Measurements from ENCODE around the gene IL17RD. TPM values are rescaled to one million over a fixed set of nuclear protein-coding genes. Genes with fewer than 3 reads are reported as not detected.
A peak's percentile ranks its signal among the peaks of the same experiment; 100 is the strongest.

Gene IL17RD
- total RNA-seq, 2 experiments from 2014 or later: not detected

DNA sequence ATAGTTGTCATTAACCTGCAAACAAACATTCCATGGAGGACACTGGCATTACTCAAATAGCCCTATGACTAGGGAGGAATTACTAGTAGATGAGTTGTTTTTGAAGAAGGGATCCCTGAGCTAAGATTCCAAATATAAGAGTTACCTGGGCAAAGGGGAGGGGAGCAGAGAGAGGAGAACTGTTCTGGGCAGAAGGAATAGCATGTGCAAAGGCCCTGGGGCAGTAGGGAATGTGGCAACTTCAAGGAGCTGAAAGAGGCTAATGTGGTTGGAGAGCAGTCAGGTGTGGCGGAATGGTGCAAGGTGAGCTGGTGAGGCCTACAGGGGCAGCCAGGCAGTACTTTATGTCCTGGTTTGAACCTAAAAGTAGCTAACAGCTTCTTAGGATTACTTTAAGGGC lies 5.8 kb upstream of the IL17RD start:
- TF ChIP-seq CTCF (IDR thresholded peaks at IDR 0.05): no peak
- H3K27ac ChIP-seq (ENCODE audit: low read depth in 1 of 2, low read length in 2 of 2): no peak overlapping the region
- Mint-ChIP-seq H3K4me1 (ENCODE audit: low read depth) (peaks cover 2% of the 10 kb centered on the region), H3K27me3 (peaks cover 73% of the 10 kb centered on the region), H3K36me3 (ENCODE audit: low read depth) (no peaks in the 10 kb centered on the region), H3K4me3 (no peak overlapping the region), H3K9me3 (no peaks in the 10 kb centered on the region), H3K27ac (no peak overlapping the region)
- CTCF ChIA-PET: interaction anchor here (0.8 to 1.6 kb wide), 3 partner anchors 23 to 89 kb away, joined by 3 to 4 read pairs (median 3); no protein-coding TSS in a partner anchor
- H3K4me3 ChIP-seq (ENCODE audit: low read length): no peak overlapping the region
- no peaks in the 10 kb centered on the region for H3K9me3 ChIP-seq (ENCODE audit: control insufficient read depth in 1 of 2, insufficient read depth in 1 of 2, low read length in 2 of 2)
- POLR2A ChIA-PET: interaction anchor here (1.1 to 1.2 kb wide), 2 partner anchors 56 to 385 kb away, joined by 3 to 4 read pairs; partner anchors contain the start of gene PDE12
- peaks cover 8% of the 10 kb centered on the region for H3K4me1 ChIP-seq (ENCODE audit: insufficient read depth, low read length)
- no peaks in the 10 kb centered on the region for H3K36me3 ChIP-seq (ENCODE audit: insufficient read depth, low read length)
- H3K27me3 ChIP-seq (ENCODE audit: control insufficient read depth in 1 of 2, insufficient read depth in 2 of 2, low read length in 2 of 2): peaks cover 27 to 39% of the 10 kb centered on the region in 2 experiments
- DNase-seq: no peak
- intact Hi-C loops (cut with DNase I, micrococcal nuclease): loop anchor here (10.0 kb wide), 3 partner anchors 264 to 654 kb away; partner anchors contain the start of gene PDE12 (in 1 of the 2)
- ATAC-seq (ENCODE audit: poor library complexity): no peak

DNA sequence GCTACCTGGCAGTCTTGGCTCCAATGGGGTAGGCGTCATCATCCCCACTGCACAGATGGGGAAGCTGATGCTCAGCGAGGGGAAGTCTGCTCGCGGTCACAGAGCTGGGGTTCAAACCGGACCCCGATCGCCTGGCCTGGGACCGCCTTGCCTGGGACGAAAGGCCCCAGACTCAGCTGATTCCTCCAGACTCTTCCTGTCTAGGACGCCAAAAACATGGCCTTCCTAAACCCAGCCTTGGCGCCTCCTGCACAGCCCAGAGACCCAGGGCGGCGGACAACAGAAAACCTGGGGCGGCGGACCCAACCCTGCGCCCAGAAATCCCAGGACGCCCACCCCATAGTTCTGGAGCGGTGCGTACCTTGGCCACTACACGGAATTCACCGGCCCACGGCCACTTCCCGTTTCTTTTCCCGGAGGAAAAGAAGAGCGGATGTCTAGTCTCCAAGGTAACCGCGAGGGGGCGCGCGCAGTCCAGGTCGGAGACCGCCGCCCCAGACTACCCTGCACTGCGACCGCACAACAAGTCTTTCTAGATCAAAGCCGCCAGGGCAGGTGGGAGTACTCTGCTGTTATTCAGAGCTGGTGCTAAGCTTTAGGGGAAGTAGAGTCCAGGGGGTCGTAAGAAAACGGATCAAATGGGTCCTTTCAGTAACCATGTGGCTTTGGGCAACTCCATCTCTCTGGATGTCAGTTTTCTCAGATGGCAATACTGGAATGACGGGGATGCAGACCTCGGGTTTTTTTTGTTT lies 4.9 kb upstream of the IL17RD start:
- DNase-seq: peak; percentile 28 to 77 (median 51)
- H3K27me3 ChIP-seq (ENCODE audit: control insufficient read depth in 1 of 2, insufficient read depth in 2 of 2, low read length in 2 of 2): peaks cover 30 to 47% of the 10 kb centered on the region in 2 experiments
- H3K4me3 ChIP-seq (ENCODE audit: low read length): peak overlapping the region; percentile 38
- CTCF ChIA-PET: interaction anchor here (0.8 to 1.6 kb wide), 3 partner anchors 24 to 90 kb away, joined by 3 to 4 read pairs (median 3); no protein-coding TSS in a partner anchor
- peaks cover 78% of the 10 kb centered on the region for H3K27me3 Mint-ChIP-seq
- H3K9me3 ChIP-seq (ENCODE audit: control insufficient read depth in 1 of 2, insufficient read depth in 1 of 2, low read length in 2 of 2): no peaks in the 10 kb centered on the region
- H3K4me1 ChIP-seq (ENCODE audit: insufficient read depth, low read length): peaks cover 8% of the 10 kb centered on the region
- H3K4me1 Mint-ChIP-seq (ENCODE audit: low read depth): peaks cover 7% of the 10 kb centered on the region
- no peaks in the 10 kb centered on the region for H3K36me3 Mint-ChIP-seq (ENCODE audit: low read depth)
- intact Hi-C loops (cut with DNase I, micrococcal nuclease): loop anchor here (10.0 kb wide), 3 partner anchors 265 to 655 kb away; partner anchors contain the start of gene PDE12 (in 1 of the 2)
- no peak overlapping the region for H3K27ac ChIP-seq (ENCODE audit: low read depth in 1 of 2, low read length in 2 of 2)
- POLR2A ChIA-PET: interaction anchor here (1.1 to 1.2 kb wide), 2 partner anchors 57 to 386 kb away, joined by 3 to 4 read pairs; partner anchors contain the start of gene PDE12
- H3K27ac Mint-ChIP-seq: no peak overlapping the region
- ATAC-seq (ENCODE audit: poor library complexity): peak; percentile 56
- H3K4me3 Mint-ChIP-seq: no peak overlapping the region
- TF ChIP-seq CTCF (IDR thresholded peaks at IDR 0.05): peak; percentile 97
- H3K36me3 ChIP-seq (ENCODE audit: insufficient read depth, low read length): no peaks in the 10 kb centered on the region
- H3K9me3 Mint-ChIP-seq: no peaks in the 10 kb centered on the region

DNA sequence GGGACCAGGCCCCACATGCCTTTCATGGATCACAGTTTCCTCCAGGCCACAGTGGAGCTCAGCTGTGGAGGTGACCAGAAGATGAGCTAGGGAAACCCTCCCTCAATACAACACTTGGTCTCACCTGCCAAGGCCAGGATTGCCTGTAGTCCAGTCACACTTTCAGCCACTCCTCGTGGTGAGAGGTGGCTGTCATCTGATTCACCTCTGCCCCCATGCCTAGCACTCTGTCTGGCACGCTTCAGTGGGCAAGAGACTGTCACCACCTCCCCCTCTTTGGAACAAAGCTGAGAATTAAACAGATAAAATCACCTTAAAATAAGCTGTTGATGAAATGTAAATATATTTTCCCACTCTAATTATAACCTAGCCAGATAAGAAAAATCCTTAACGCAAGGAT lies 4.0 kb upstream of the IL17RD start:
- Histone ChIP-seq H3K27ac (ENCODE audit: low read depth in 1 of 2, low read length in 2 of 2) (no peak overlapping the region), H3K4me3 (ENCODE audit: low read length) (no peak overlapping the region), H3K4me1 (ENCODE audit: insufficient read depth, low read length) (peaks cover 17% of the 10 kb centered on the region), H3K9me3 (ENCODE audit: control insufficient read depth in 1 of 2, insufficient read depth in 1 of 2, low read length in 2 of 2) (no peaks in the 10 kb centered on the region), H3K27me3 (ENCODE audit: control insufficient read depth in 1 of 2, insufficient read depth in 2 of 2, low read length in 2 of 2) (peaks cover 34 to 54% of the 10 kb centered on the region in 2 experiments), H3K36me3 (ENCODE audit: insufficient read depth, low read length) (no peaks in the 10 kb centered on the region)
- peaks cover 10% of the 10 kb centered on the region for H3K4me1 Mint-ChIP-seq (ENCODE audit: low read depth)
- H3K36me3 Mint-ChIP-seq (ENCODE audit: low read depth): no peaks in the 10 kb centered on the region
- H3K27ac Mint-ChIP-seq: no peak overlapping the region
- peaks cover 78% of the 10 kb centered on the region for H3K27me3 Mint-ChIP-seq
- intact Hi-C loops (cut with DNase I, micrococcal nuclease): no loop called here
- H3K4me3 Mint-ChIP-seq: no peak overlapping the region
- TF ChIP-seq CTCF (IDR thresholded peaks at IDR 0.05): no peak
- DNase-seq: no peak
- no peaks in the 10 kb centered on the region for H3K9me3 Mint-ChIP-seq
- POLR2A ChIA-PET: no interaction called here
- CTCF ChIA-PET: no interaction called here
- ATAC-seq (ENCODE audit: poor library complexity): no peak

Data from CD4-positive, alpha-beta T cell (primary cell).